Panc1 (cell line): ENCODE data around the gene SND1. TPM values are rescaled to one million over a fixed set of nuclear protein-coding genes. Genes with fewer than 3 reads are reported as not detected.
"Not testable (repeated sequence)": the region's sequence is repeated elsewhere in the genome, so short reads cannot be mapped to it uniquely, and the experiment has no call there.

Experiments used
- ATAC-seq: fragments of 200-7000 bp; cut with Tn5 transposase; 2 replicates; pipeline ENCODE4 v1.9.1; 2020; ENCODE audit warnings: mild to moderate bottlenecking, moderate library complexity
- BruUV-seq: library from RNA; stranded (reverse); fragments of 400-500 nt; replicated peaks from 2 replicates; lab custom pipeline; 2021; lab: Mats Ljungman, UMichigan
- CTCF ChIA-PET: fragments of 300-600 bp; sonication (Branson Sonifier 250); formaldehyde crosslinking; loops from one replicate; lab custom pipeline; 2022; ENCODE audit warnings: antibody characterized with exemption; lab: Charles Lee
- POLR2A ChIA-PET: fragments of 300-600 bp; sonication (Branson Sonifier 250); formaldehyde crosslinking; loops from one replicate; lab custom pipeline; 2022; ENCODE audit warnings: antibody characterized with exemption; lab: Charles Lee
- DNase-seq: peaks from one replicate; pipeline ENCODE4 v3.0.0-alpha.2; 2010; ENCODE audit warnings: low read depth, low spot score
- H3K27ac ChIP-seq: 2 replicates; pipeline ENCODE4 v1.5.1; 2011; ENCODE audit warnings: mild to moderate bottlenecking, low read length, inconsistent platforms
- H3K27me3 ChIP-seq: fragments of 200-500 bp; sonication (Bioruptor generic); 2 replicates; pipeline ENCODE4 v1.6.0; 2014; ENCODE audit warnings: low read length, inconsistent platforms; ENCODE audit not compliant: control insufficient read depth, insufficient read depth
- H3K36me3 ChIP-seq: fragments of 200-500 bp; sonication (Bioruptor generic); 2 replicates; pipeline ENCODE4 v1.5.1; 2014; ENCODE audit warnings: inconsistent platforms, mild to moderate bottlenecking, low read length, moderate library complexity; ENCODE audit not compliant: control insufficient read depth, insufficient read depth
- H3K4me1 ChIP-seq: 2 replicates; pipeline ENCODE4 v1.5.1; 2011; ENCODE audit warnings: inconsistent platforms, mild to moderate bottlenecking, low read length, moderate library complexity; ENCODE audit not compliant: control insufficient read depth, insufficient read depth
- H3K4me3 ChIP-seq, 2 experiments: 2 replicates each; pipeline ENCODE4 v1.5.1; 2011 to 2012; ENCODE audit warnings: low read depth in 2 of 2, low read length in 2 of 2, mild to moderate bottlenecking in 2 of 2, inconsistent platforms in 1 of 2, moderate library complexity in 1 of 2
- H3K9me3 ChIP-seq: fragments of 200-500 bp; sonication (Bioruptor generic); 2 replicates; pipeline ENCODE4 v1.5.1; 2014; ENCODE audit warnings: low read depth, mild to moderate bottlenecking, inconsistent platforms, low read length, moderate library complexity; ENCODE audit not compliant: control insufficient read depth, insufficient read depth
- POLR2AphosphoS5 ChIP-seq: IDR thresholded peaks from 2 replicates; pipeline ENCODE4 v1.6.1; 2012; ENCODE audit warnings: mild to moderate bottlenecking, low read depth, low read length, moderate library complexity
- SIN3A ChIP-seq: IDR thresholded peaks from 2 replicates; pipeline ENCODE4 v1.6.1; 2012; ENCODE audit warnings: low read depth, mild to moderate bottlenecking, low read length, moderate library complexity, borderline replicate concordance; ENCODE audit not compliant: insufficient read depth
- TCF7L2 ChIP-seq: IDR thresholded peaks from 2 replicates; pipeline ENCODE4 v1.6.1; 2011; ENCODE audit warnings: mild to moderate bottlenecking, low read depth, low read length, inconsistent platforms
- in situ Hi-C: cut with HindIII; loops from 2 replicates; pipeline ENCODE4 v1.10.0; 2016; ENCODE audit warnings: low sequenced_read_pairs, low pct_unique_long_range_greater_than_20kb
- intact Hi-C: fragments of 100-400 bp; cut with micrococcal nuclease; formaldehyde crosslinking; loops from one replicate; pipeline ENCODE4 v1.10.0; 2022; ENCODE audit not compliant: unreplicated experiment
- total RNA-seq: library from RNA; stranded (reverse); gene quantifications from one replicate; pipeline ENCODE4 v1.2.1, GENCODE V29; 2021; ENCODE audit not compliant: unreplicated experiment
- TF ChIP-seq, protein P1 (sequence below): fragments of 450-650 bp; IDR thresholded peaks from 2 replicates; pipeline ENCODE4 v1.5.1; 2017; ENCODE audit warnings: mild to moderate bottlenecking
- TF ChIP-seq, protein P2 (sequence below), 2 experiments: IDR thresholded peaks; 2 replicates each; pipeline ENCODE4 v1.6.1; 2011 to 2012; ENCODE audit warnings: low read depth in 2 of 2, control low read depth in 1 of 2, low read length in 1 of 2, mild to moderate bottlenecking in 1 of 2, moderate library complexity in 1 of 2; ENCODE audit not compliant: insufficient read depth in 1 of 2

The SND1 gene
- total RNA-seq, 1 experiment from 2014 or later = 176 TPM

DNA sequence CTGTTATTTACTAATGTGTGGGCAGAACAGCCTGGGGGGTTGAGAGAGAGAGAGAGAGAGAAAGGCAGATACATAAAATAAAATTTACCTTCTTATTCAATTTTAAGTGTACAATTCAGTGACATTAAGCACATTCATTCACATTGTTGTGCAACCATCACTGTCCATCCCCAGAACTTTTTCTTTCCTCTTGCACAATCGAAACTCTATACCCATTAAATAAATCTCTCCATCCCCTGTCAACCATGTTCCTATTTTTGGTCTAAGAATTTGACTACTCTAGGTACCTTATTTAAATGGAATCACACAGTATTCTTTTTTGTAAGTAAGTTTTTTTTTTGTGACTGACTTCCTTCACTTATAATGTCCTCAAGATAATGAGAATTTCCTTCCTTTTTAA, 181.6 kb downstream of the SND1 start:
- in situ Hi-C loops = no loop called here
- no TSS peak for BruUV-seq

DNA sequence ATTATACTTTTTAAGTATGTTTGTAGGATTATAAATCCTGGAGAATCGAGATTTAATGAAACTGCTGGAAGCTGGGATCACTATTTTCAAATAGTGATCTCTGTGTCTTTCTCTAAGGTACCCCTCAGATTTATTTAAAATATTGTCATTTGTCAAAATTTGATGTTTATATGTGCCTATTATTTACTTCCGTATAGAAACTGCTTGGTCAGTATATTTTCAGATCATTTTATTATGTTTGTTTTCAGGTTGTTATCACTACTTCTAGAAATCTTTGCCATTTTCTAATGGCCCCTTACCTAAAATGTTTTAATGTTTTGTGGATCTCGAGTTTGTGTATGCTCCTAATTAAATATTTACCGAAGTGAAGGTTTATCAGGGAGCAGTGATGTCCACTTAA, 183.7 kb downstream of the SND1 start:
- no peak for TF ChIP-seq POLR2AphosphoS5
- TF ChIP-seq, protein P1, sequence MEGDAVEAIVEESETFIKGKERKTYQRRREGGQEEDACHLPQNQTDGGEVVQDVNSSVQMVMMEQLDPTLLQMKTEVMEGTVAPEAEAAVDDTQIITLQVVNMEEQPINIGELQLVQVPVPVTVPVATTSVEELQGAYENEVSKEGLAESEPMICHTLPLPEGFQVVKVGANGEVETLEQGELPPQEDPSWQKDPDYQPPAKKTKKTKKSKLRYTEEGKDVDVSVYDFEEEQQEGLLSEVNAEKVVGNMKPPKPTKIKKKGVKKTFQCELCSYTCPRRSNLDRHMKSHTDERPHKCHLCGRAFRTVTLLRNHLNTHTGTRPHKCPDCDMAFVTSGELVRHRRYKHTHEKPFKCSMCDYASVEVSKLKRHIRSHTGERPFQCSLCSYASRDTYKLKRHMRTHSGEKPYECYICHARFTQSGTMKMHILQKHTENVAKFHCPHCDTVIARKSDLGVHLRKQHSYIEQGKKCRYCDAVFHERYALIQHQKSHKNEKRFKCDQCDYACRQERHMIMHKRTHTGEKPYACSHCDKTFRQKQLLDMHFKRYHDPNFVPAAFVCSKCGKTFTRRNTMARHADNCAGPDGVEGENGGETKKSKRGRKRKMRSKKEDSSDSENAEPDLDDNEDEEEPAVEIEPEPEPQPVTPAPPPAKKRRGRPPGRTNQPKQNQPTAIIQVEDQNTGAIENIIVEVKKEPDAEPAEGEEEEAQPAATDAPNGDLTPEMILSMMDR = no peak
- TF ChIP-seq SIN3A = no peak
- TF ChIP-seq, protein P2, sequence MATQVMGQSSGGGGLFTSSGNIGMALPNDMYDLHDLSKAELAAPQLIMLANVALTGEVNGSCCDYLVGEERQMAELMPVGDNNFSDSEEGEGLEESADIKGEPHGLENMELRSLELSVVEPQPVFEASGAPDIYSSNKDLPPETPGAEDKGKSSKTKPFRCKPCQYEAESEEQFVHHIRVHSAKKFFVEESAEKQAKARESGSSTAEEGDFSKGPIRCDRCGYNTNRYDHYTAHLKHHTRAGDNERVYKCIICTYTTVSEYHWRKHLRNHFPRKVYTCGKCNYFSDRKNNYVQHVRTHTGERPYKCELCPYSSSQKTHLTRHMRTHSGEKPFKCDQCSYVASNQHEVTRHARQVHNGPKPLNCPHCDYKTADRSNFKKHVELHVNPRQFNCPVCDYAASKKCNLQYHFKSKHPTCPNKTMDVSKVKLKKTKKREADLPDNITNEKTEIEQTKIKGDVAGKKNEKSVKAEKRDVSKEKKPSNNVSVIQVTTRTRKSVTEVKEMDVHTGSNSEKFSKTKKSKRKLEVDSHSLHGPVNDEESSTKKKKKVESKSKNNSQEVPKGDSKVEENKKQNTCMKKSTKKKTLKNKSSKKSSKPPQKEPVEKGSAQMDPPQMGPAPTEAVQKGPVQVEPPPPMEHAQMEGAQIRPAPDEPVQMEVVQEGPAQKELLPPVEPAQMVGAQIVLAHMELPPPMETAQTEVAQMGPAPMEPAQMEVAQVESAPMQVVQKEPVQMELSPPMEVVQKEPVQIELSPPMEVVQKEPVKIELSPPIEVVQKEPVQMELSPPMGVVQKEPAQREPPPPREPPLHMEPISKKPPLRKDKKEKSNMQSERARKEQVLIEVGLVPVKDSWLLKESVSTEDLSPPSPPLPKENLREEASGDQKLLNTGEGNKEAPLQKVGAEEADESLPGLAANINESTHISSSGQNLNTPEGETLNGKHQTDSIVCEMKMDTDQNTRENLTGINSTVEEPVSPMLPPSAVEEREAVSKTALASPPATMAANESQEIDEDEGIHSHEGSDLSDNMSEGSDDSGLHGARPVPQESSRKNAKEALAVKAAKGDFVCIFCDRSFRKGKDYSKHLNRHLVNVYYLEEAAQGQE (IDR thresholded peaks at IDR 0.05; ENCODE audit: insufficient read depth in 1 of 2, low read depth in 2 of 2, low read length in 1 of 2) = no peak
- CTCF ChIA-PET = no interaction called here
- no TSS peak for BruUV-seq
- peaks cover 11% of the 10 kb centered on the region; the same call in 1 of the 2 replicates for H3K9me3 ChIP-seq
- H3K27ac ChIP-seq = no peak overlapping the region
- POLR2A ChIA-PET = no interaction called here
- H3K27me3 ChIP-seq = no peaks in the 10 kb centered on the region
- H3K4me1 ChIP-seq = no peaks in the 10 kb centered on the region
- intact Hi-C loops (no loop called here), in situ Hi-C loops (no loop called here)
- no peak overlapping the region for H3K4me3 ChIP-seq
- no peak for DNase-seq
- no peak for ATAC-seq
- no peaks in the 10 kb centered on the region for H3K36me3 ChIP-seq

More for the DNA sequence above, 181.6 kb downstream of the SND1 start:
- H3K4me3 ChIP-seq = no peak overlapping the region
- H3K36me3 ChIP-seq = no peaks in the 10 kb centered on the region
- ATAC-seq (no peak), DNase-seq (no peak)
- no peaks in the 10 kb centered on the region for H3K4me1 ChIP-seq
- no peaks in the 10 kb centered on the region for H3K27me3 ChIP-seq
- H3K27ac ChIP-seq = no peak overlapping the region
- intact Hi-C loops = no loop called here
- ChIA-PET POLR2A (no interaction called here), CTCF (no interaction called here)
- peaks cover 11% of the 10 kb centered on the region; the same call in 1 of the 2 replicates for H3K9me3 ChIP-seq
- TF ChIP-seq POLR2AphosphoS5 = no peak
- no peak for TF ChIP-seq SIN3A
- TF ChIP-seq, protein P2 (IDR thresholded peaks at IDR 0.05; ENCODE audit: insufficient read depth in 1 of 2, low read depth in 2 of 2, low read length in 1 of 2) = no peak
- no peak for TF ChIP-seq TCF7L2
- TF ChIP-seq, protein P1 = no peak

DNA sequence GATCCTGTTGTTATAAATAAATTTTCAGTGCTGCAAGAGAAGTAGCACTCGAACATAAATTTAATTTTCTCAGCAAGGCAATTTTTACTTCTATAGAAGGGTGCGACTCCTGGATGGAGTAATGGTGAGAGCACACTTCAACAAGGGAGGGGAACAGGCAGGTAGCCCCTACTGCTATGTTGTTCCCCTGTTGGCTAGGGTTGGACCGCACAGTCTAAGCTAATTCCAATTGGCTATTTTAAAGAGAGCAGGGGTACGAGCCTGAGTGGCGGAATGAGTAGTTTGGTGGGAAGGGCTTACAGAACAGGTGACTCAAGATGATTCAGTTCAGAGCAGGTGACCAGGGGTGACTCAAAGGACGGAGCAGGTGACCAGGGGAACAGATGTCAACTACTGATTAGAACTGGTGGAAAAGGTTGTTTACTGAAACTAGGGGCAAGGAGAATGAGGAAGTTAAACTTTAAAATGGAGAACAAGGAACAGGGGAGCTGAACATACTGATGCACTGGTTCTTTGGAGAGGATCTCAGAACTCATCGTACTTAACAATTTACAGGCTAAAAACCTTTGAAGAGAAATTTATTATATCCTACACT, 185.9 kb downstream of the SND1 start:
- H3K27ac ChIP-seq, CTCF ChIA-PET, POLR2A ChIA-PET, H3K36me3 ChIP-seq, BruUV-seq, H3K4me1 ChIP-seq, H3K4me3 ChIP-seq, in situ Hi-C loops, DNase-seq, ATAC-seq, H3K27me3 ChIP-seq, intact Hi-C loops: not testable (repeated sequence)
- peaks cover 11% of the 10 kb centered on the region; the same call in 1 of the 2 replicates for H3K9me3 ChIP-seq
